SH-SY5Y (cell line): Measurements from ENCODE around the gene DPP4.

Experiments
- GATA2 ChIP-seq: IDR thresholded peaks from 2 replicates; pipeline ENCODE4 v1.6.1; 2011; ENCODE audit warnings: mild to moderate bottlenecking, low read depth, low read length
- GATA3 ChIP-seq: IDR thresholded peaks from 2 replicates; pipeline ENCODE4 v1.6.1; 2011; ENCODE audit warnings: low read depth, mild to moderate bottlenecking, low read length, moderate library complexity

DNA sequence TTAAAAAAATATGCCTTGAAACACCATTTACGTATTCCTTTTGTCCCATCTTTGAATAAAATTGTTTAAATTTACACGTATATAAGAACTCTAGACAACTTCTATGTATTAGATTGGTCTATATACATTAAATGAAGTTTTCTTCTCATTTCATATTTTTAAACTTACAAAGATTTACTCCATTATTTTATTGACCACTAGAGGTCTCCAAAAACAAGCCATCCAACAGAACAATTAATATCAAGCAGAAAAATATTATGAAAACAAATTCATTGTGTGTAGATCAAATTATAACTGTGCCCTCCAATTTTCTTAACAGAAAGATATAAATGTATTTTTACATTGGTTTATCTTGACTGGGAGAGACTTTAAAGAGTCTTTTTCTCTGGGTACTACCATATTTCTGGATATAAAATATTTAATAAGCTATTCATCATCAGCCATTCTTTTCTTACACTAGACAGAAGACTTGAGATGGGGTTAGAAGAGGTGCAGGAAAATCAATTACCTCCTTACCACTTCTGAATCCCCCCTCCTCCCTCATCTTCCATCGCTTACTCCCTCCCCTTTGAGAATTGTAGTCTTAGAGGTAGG is 66.5 kb downstream of the DPP4 start:
- TF ChIP-seq GATA2 (no peak), GATA3 (no peak)
